ENCODE measurements around the gene LRRC14B. TPM values are rescaled to one million over a fixed set of nuclear protein-coding genes. Genes with fewer than 3 reads are reported as not detected.

Gene LRRC14B
- polyA plus RNA-seq (ENCODE audit: low read depth in 6 of 6): not detected

- DNase-seq (peak; percentile 9), ATAC-seq (ENCODE audit: low read depth in 2 of 2) (peak; percentile 26 to 32)
- H3K27ac Mint-ChIP-seq: peak within 1 kb of the TSS in 3 of 6 donors; percentile 45 to 66 (median 56)
- H3K36me3 Mint-ChIP-seq: no peaks in the 10 kb centered on the region
- H3K27me3 Mint-ChIP-seq: peaks cover 8 to 9% (median 9%) of the 10 kb centered on the region in 3 donors
- H3K9me3 Mint-ChIP-seq: no peaks in the 10 kb centered on the region
- peaks cover 12 to 15% (median 15%) of the 10 kb centered on the region in 3 donors for H3K4me1 Mint-ChIP-seq
- H3K4me3 Mint-ChIP-seq: peak within 1 kb of the TSS in 7 of 8 donors; percentile 48 to 80 (median 61)
Measured at GRCh38 chr5:191036-191948, at the start of gene LRRC14B. TSS of gene LRRC14B (plus strand) at chr5:191495. CDS start at chr5:191539, 44 bp downstream.

- H3K27ac Mint-ChIP-seq: no peak overlapping the region
- ATAC-seq (ENCODE audit: low read depth in 2 of 2) (no peak), DNase-seq (no peak)
- H3K9me3 Mint-ChIP-seq: peaks cover 0 to 8% (median 2%) of the 10 kb centered on the region in 7 donors
- peaks cover 0 to 16% (median 8%) of the 10 kb centered on the region in 3 donors for H3K27me3 Mint-ChIP-seq
- no peak overlapping the region for H3K4me3 Mint-ChIP-seq
- H3K36me3 Mint-ChIP-seq: peaks cover 0 to 5% of the 10 kb centered on the region in 2 donors
- peaks cover 0 to 5% (median 0%) of the 10 kb centered on the region in 3 donors for H3K4me1 Mint-ChIP-seq
Measured at GRCh38 chr5:141761-142160, 49.5 kb upstream of the LRRC14B start.

GRCh38 chr5:142246-142810 lies 49.0 kb upstream of the LRRC14B start:
- Mint-ChIP-seq H3K9me3 (peaks cover 5 to 14% (median 8%) of the 10 kb centered on the region in 7 donors), H3K4me1 (peaks cover 0 to 5% (median 0%) of the 10 kb centered on the region in 3 donors), H3K27ac (peak overlapping the region in 1 of 6 donors; percentile 11)

GRCh38 chr5:143041-143440 lies 48.3 kb upstream of the LRRC14B start:
- Mint-ChIP-seq H3K9me3 (peaks cover 12 to 20% (median 15%) of the 10 kb centered on the region in 7 donors), H3K4me3 (peak overlapping the region in 1 of 8 donors; percentile 15), H3K27me3 (peaks cover 0 to 20% (median 8%) of the 10 kb centered on the region in 3 donors), H3K36me3 (peaks cover 0 to 18% of the 10 kb centered on the region in 2 donors), H3K4me1 (peaks cover 0 to 5% (median 0%) of the 10 kb centered on the region in 3 donors), H3K27ac (no peak overlapping the region)
- no peak for ATAC-seq (ENCODE audit: low read depth in 2 of 2)
- DNase-seq: no peak

More at GRCh38 chr5:142246-142810, 49.0 kb upstream of the LRRC14B start:
- no peak overlapping the region for H3K4me3 Mint-ChIP-seq
- ATAC-seq (ENCODE audit: low read depth in 2 of 2): no peak
- peaks cover 0 to 20% (median 8%) of the 10 kb centered on the region in 3 donors for H3K27me3 Mint-ChIP-seq
- no peak for DNase-seq
- H3K36me3 Mint-ChIP-seq: peaks cover 0 to 11% of the 10 kb centered on the region in 2 donors

- peaks cover 0 to 21% of the 10 kb centered on the region in 2 donors for H3K36me3 Mint-ChIP-seq
- peaks cover 16 to 31% (median 22%) of the 10 kb centered on the region in 7 donors for H3K9me3 Mint-ChIP-seq
- DNase-seq (no peak), ATAC-seq (ENCODE audit: low read depth in 2 of 2) (no peak)
- peaks cover 0 to 20% (median 8%) of the 10 kb centered on the region in 3 donors for H3K27me3 Mint-ChIP-seq
- H3K4me1 Mint-ChIP-seq: peaks cover 0 to 5% (median 0%) of the 10 kb centered on the region in 3 donors
- no peak overlapping the region for H3K27ac Mint-ChIP-seq
- H3K4me3 Mint-ChIP-seq: no peak overlapping the region
Measured at GRCh38 chr5:144941-145340, 46.4 kb upstream of the LRRC14B start.

- H3K27me3 Mint-ChIP-seq: peaks cover 0 to 20% (median 8%) of the 10 kb centered on the region in 3 donors
- ATAC-seq (ENCODE audit: low read depth in 2 of 2) (no peak), DNase-seq (no peak)
- H3K27ac Mint-ChIP-seq: no peak overlapping the region
- H3K9me3 Mint-ChIP-seq: peaks cover 16 to 31% (median 22%) of the 10 kb centered on the region in 7 donors
- H3K4me3 Mint-ChIP-seq: no peak overlapping the region
- H3K4me1 Mint-ChIP-seq: peaks cover 0 to 5% (median 0%) of the 10 kb centered on the region in 3 donors
- peaks cover 0 to 21% of the 10 kb centered on the region in 2 donors for H3K36me3 Mint-ChIP-seq
Measured at GRCh38 chr5:145585-146323, 45.5 kb upstream of the LRRC14B start.

- ATAC-seq (ENCODE audit: low read depth in 2 of 2) (no peak), DNase-seq (no peak)
- peaks cover 0 to 21% of the 10 kb centered on the region in 2 donors for H3K36me3 Mint-ChIP-seq
- H3K4me1 Mint-ChIP-seq: no peaks in the 10 kb centered on the region
- no peak overlapping the region for H3K27ac Mint-ChIP-seq
- H3K4me3 Mint-ChIP-seq: no peak overlapping the region
- peaks cover 0 to 12% (median 8%) of the 10 kb centered on the region in 3 donors for H3K27me3 Mint-ChIP-seq
- H3K9me3 Mint-ChIP-seq: peaks cover 16 to 31% (median 22%) of the 10 kb centered on the region in 7 donors
Measured at GRCh38 chr5:147751-148150, 43.5 kb upstream of the LRRC14B start.

- peaks cover 0 to 10% (median under 1%) of the 10 kb centered on the region in 3 donors for H3K27me3 Mint-ChIP-seq
- no peaks in the 10 kb centered on the region for H3K4me1 Mint-ChIP-seq
Measured at GRCh38 chr5:149745-150485, 41.4 kb upstream of the LRRC14B start.

GRCh38 chr5:150746-151145 lies 40.5 kb upstream of the LRRC14B start:
- ATAC-seq (ENCODE audit: low read depth in 2 of 2) (no peak), DNase-seq (no peak)
- H3K9me3 Mint-ChIP-seq: peaks cover 16 to 30% (median 20%) of the 10 kb centered on the region in 7 donors
- H3K27ac Mint-ChIP-seq: no peak overlapping the region
- H3K4me3 Mint-ChIP-seq: no peak overlapping the region
- H3K36me3 Mint-ChIP-seq: peaks cover 0 to 21% of the 10 kb centered on the region in 2 donors
- no peaks in the 10 kb centered on the region for H3K4me1 Mint-ChIP-seq
- H3K27me3 Mint-ChIP-seq: peaks cover 0 to 10% (median 0%) of the 10 kb centered on the region in 3 donors

More at GRCh38 chr5:149745-150485, 41.4 kb upstream of the LRRC14B start:
- no peak for ATAC-seq (ENCODE audit: low read depth in 2 of 2)
- no peak for DNase-seq
- H3K4me3 Mint-ChIP-seq: no peak overlapping the region
- no peak overlapping the region for H3K27ac Mint-ChIP-seq
- H3K9me3 Mint-ChIP-seq: peaks cover 16 to 30% (median 20%) of the 10 kb centered on the region in 7 donors
- peaks cover 0 to 21% of the 10 kb centered on the region in 2 donors for H3K36me3 Mint-ChIP-seq

- H3K4me1 Mint-ChIP-seq: no peaks in the 10 kb centered on the region
- DNase-seq (no peak), ATAC-seq (ENCODE audit: low read depth in 2 of 2) (no peak)
- H3K9me3 Mint-ChIP-seq: peaks cover 9 to 26% (median 17%) of the 10 kb centered on the region in 7 donors
- H3K27ac Mint-ChIP-seq: no peak overlapping the region
- peaks cover 0 to 13% of the 10 kb centered on the region in 2 donors for H3K36me3 Mint-ChIP-seq
- H3K4me3 Mint-ChIP-seq: no peak overlapping the region
- H3K27me3 Mint-ChIP-seq: peaks cover 0 to 2% (median 0%) of the 10 kb centered on the region in 3 donors
Measured at GRCh38 chr5:152077-152476, 39.2 kb upstream of the LRRC14B start.

- H3K27ac Mint-ChIP-seq: no peak overlapping the region
- H3K4me1 Mint-ChIP-seq: no peaks in the 10 kb centered on the region
- no peak for DNase-seq
- ATAC-seq (ENCODE audit: low read depth in 2 of 2): no peak
- H3K9me3 Mint-ChIP-seq: peaks cover 0 to 14% (median 6%) of the 10 kb centered on the region in 7 donors
- H3K4me3 Mint-ChIP-seq: no peak overlapping the region
- H3K27me3 Mint-ChIP-seq: peaks cover 0 to 1% (median 0%) of the 10 kb centered on the region in 3 donors
- peaks cover 0 to 1% of the 10 kb centered on the region in 2 donors for H3K36me3 Mint-ChIP-seq
Measured at GRCh38 chr5:153256-153655, 38.0 kb upstream of the LRRC14B start.

GRCh38 chr5:154236-154635 lies 37.1 kb upstream of the LRRC14B start:
- H3K4me1 Mint-ChIP-seq: no peaks in the 10 kb centered on the region
- peak overlapping the region in 1 of 6 donors; percentile 8 for H3K27ac Mint-ChIP-seq
- no peak for ATAC-seq (ENCODE audit: low read depth in 2 of 2)
- no peaks in the 10 kb centered on the region for H3K36me3 Mint-ChIP-seq
- no peak for DNase-seq
- H3K27me3 Mint-ChIP-seq: peaks cover 0 to 11% (median 0%) of the 10 kb centered on the region in 3 donors
- peaks cover 0 to 4% (median 1%) of the 10 kb centered on the region in 7 donors for H3K9me3 Mint-ChIP-seq
- peak overlapping the region in 1 of 8 donors; percentile 11 for H3K4me3 Mint-ChIP-seq

Measured in naive B cell (primary cell).